Measurements from ENCODE around the gene PGAP3. TPM values are rescaled to one million over a fixed set of nuclear protein-coding genes. Genes with fewer than 3 reads are reported as not detected.
"Not testable (repeated sequence)": the region's sequence is repeated elsewhere in the genome, so short reads cannot be mapped to it uniquely, and the experiment has no call there.

PGAP3 gene
- total and polyA plus RNA-seq, 2 donors from 2014 or later: 33.8 to 48.5 TPM

- Histone ChIP-seq H3K4me1 (ENCODE audit: control insufficient read depth in 2 of 3, insufficient read depth in 2 of 3, low read depth in 1 of 3, low read length in 3 of 3) (peaks cover 0 to 10% (median 8%) of the 10 kb centered on the region in 3 donors), H3K9ac (ENCODE audit: low read length in 3 of 3) (no peak overlapping the region), H3K27me3 (ENCODE audit: control insufficient read depth, insufficient read depth, low read length) (no peaks in the 10 kb centered on the region), H3K36me3 (ENCODE audit: control insufficient read depth in 2 of 3, insufficient read depth in 3 of 3, low read length in 3 of 3) (peaks cover 0 to 43% (median 17%) of the 10 kb centered on the region in 3 donors), H3K4me3 (ENCODE audit: low read length in 3 of 3) (no peak overlapping the region), H3K27ac (ENCODE audit: low read depth in 2 of 2, low read length in 2 of 2) (no peak overlapping the region), H3K9me3 (ENCODE audit: control insufficient read depth in 2 of 3, insufficient read depth in 1 of 3, low read length in 3 of 3) (no peaks in the 10 kb centered on the region)
- no peak for DNase-seq
- FAIRE-seq: no peak
- no peak for TF ChIP-seq CTCF (IDR thresholded peaks at IDR 0.05; ENCODE audit: borderline replicate concordance, extremely low read depth, insufficient read depth)
- intact Hi-C loops (cut with DNase I): no loop called here
Measured at GRCh38 chr17:39726617-39727016, 38.8 kb upstream of the PGAP3 start.

GRCh38 chr17:39725923-39726322 is 38.1 kb upstream of the PGAP3 start:
- H3K4me3 ChIP-seq (ENCODE audit: low read length in 3 of 3); intact Hi-C loops (cut with DNase I); H3K27ac ChIP-seq (ENCODE audit: low read depth in 2 of 2, low read length in 2 of 2); H3K9me3 ChIP-seq (ENCODE audit: control insufficient read depth in 2 of 3, insufficient read depth in 1 of 3, low read length in 3 of 3); H3K9ac ChIP-seq (ENCODE audit: low read length in 3 of 3); DNase-seq; FAIRE-seq; H3K27me3 ChIP-seq (ENCODE audit: control insufficient read depth, insufficient read depth, low read length): not testable (repeated sequence)
- Histone ChIP-seq H3K36me3 (ENCODE audit: control insufficient read depth in 2 of 3, insufficient read depth in 3 of 3, low read length in 3 of 3) (peaks cover 0 to 47% (median 17%) of the 10 kb centered on the region in 3 donors), H3K4me1 (ENCODE audit: control insufficient read depth in 2 of 3, insufficient read depth in 2 of 3, low read depth in 1 of 3, low read length in 3 of 3) (peaks cover 0 to 10% (median 8%) of the 10 kb centered on the region in 3 donors)

- intact Hi-C loops (cut with DNase I): no loop called here
- H3K27me3 ChIP-seq (ENCODE audit: control insufficient read depth, insufficient read depth, low read length): no peaks in the 10 kb centered on the region
- DNase-seq (no peak), FAIRE-seq (no peak)
- peaks cover 0 to 9% (median 8%) of the 10 kb centered on the region in 3 donors for H3K4me1 ChIP-seq (ENCODE audit: control insufficient read depth in 2 of 3, insufficient read depth in 2 of 3, low read depth in 1 of 3, low read length in 3 of 3)
- H3K4me3 ChIP-seq (ENCODE audit: low read length in 3 of 3): no peak overlapping the region
- H3K27ac ChIP-seq (ENCODE audit: low read depth in 2 of 2, low read length in 2 of 2): no peak overlapping the region
- H3K36me3 ChIP-seq (ENCODE audit: control insufficient read depth in 2 of 3, insufficient read depth in 3 of 3, low read length in 3 of 3): peaks cover 0 to 54% (median 20%) of the 10 kb centered on the region in 3 donors
- no peaks in the 10 kb centered on the region for H3K9me3 ChIP-seq (ENCODE audit: control insufficient read depth in 2 of 3, insufficient read depth in 1 of 3, low read length in 3 of 3)
- no peak overlapping the region for H3K9ac ChIP-seq (ENCODE audit: low read length in 3 of 3)
- no peak for TF ChIP-seq CTCF (IDR thresholded peaks at IDR 0.05; ENCODE audit: borderline replicate concordance, extremely low read depth, insufficient read depth)
Measured at GRCh38 chr17:39724731-39725130, 36.9 kb upstream of the PGAP3 start.

- no peak for FAIRE-seq
- no peak for DNase-seq
- H3K27me3 ChIP-seq (ENCODE audit: control insufficient read depth, insufficient read depth, low read length): no peaks in the 10 kb centered on the region
- peaks cover 0 to 5% (median 0%) of the 10 kb centered on the region in 3 donors for H3K4me1 ChIP-seq (ENCODE audit: control insufficient read depth in 2 of 3, insufficient read depth in 2 of 3, low read depth in 1 of 3, low read length in 3 of 3)
- H3K4me3 ChIP-seq (ENCODE audit: low read length in 3 of 3): no peak overlapping the region
- no peaks in the 10 kb centered on the region for H3K9me3 ChIP-seq (ENCODE audit: control insufficient read depth in 2 of 3, insufficient read depth in 1 of 3, low read length in 3 of 3)
- no peak for TF ChIP-seq CTCF (IDR thresholded peaks at IDR 0.05; ENCODE audit: borderline replicate concordance, extremely low read depth, insufficient read depth)
- H3K36me3 ChIP-seq (ENCODE audit: control insufficient read depth in 2 of 3, insufficient read depth in 3 of 3, low read length in 3 of 3): peaks cover 2 to 59% (median 20%) of the 10 kb centered on the region in 3 donors
- H3K27ac ChIP-seq (ENCODE audit: low read depth in 2 of 2, low read length in 2 of 2): no peak overlapping the region
- intact Hi-C loops (cut with DNase I): no loop called here
- no peak overlapping the region for H3K9ac ChIP-seq (ENCODE audit: low read length in 3 of 3)
Measured at GRCh38 chr17:39722965-39723848, 35.4 kb upstream of the PGAP3 start.

Measured in kidney (tissue), 14 donors.